Measurements from ENCODE around the gene MALRD1.

Gene MALRD1

GRCh38 chr10:19620811-19621210 lies 572.2 kb downstream of the MALRD1 start:
- H3K36me3 ChIP-seq (ENCODE audit: control insufficient read depth, insufficient read depth, low read length, severe bottlenecking) = no peaks in the 10 kb centered on the region
- no peaks in the 10 kb centered on the region for H3K27me3 ChIP-seq (replicated peaks; ENCODE audit: control insufficient read depth, insufficient read depth, low read length)
- no peak overlapping the region for H3K4me3 ChIP-seq (ENCODE audit: low read length)
- H3K4me1 ChIP-seq (ENCODE audit: control insufficient read depth, insufficient read depth, low read length) = no peaks in the 10 kb centered on the region
- no peak overlapping the region for H3K9ac ChIP-seq (ENCODE audit: low read length)
- DNase-seq (ENCODE audit: low read depth) = peak; percentile 16
- H3K9me3 ChIP-seq (ENCODE audit: control insufficient read depth, low read length) = no peaks in the 10 kb centered on the region

- Histone ChIP-seq H3K4me1 (ENCODE audit: control insufficient read depth, insufficient read depth, low read length) (no peaks in the 10 kb centered on the region), H3K27me3 (replicated peaks; ENCODE audit: control insufficient read depth, insufficient read depth, low read length) (no peaks in the 10 kb centered on the region), H3K4me3 (ENCODE audit: low read length) (no peak overlapping the region), H3K9ac (ENCODE audit: low read length) (no peak overlapping the region), H3K9me3 (ENCODE audit: control insufficient read depth, low read length) (no peaks in the 10 kb centered on the region), H3K36me3 (ENCODE audit: control insufficient read depth, insufficient read depth, low read length, severe bottlenecking) (no peaks in the 10 kb centered on the region)
- DNase-seq (ENCODE audit: low read depth) = no peak
Observed at GRCh38 chr10:19623321-19623720, 574.7 kb downstream of the MALRD1 start.

- DNase-seq (ENCODE audit: low read depth) = no peak
- Histone ChIP-seq H3K9me3 (ENCODE audit: control insufficient read depth, low read length) (no peaks in the 10 kb centered on the region), H3K36me3 (ENCODE audit: control insufficient read depth, insufficient read depth, low read length, severe bottlenecking) (no peaks in the 10 kb centered on the region), H3K9ac (ENCODE audit: low read length) (no peak overlapping the region), H3K4me1 (ENCODE audit: control insufficient read depth, insufficient read depth, low read length) (peaks cover 16% of the 10 kb centered on the region), H3K27me3 (replicated peaks; ENCODE audit: control insufficient read depth, insufficient read depth, low read length) (no peaks in the 10 kb centered on the region), H3K4me3 (ENCODE audit: low read length) (no peak overlapping the region)
Observed at GRCh38 chr10:19626156-19626555, 577.6 kb downstream of the MALRD1 start.

GRCh38 chr10:19628767-19629560 lies 580.4 kb downstream of the MALRD1 start:
- no peaks in the 10 kb centered on the region for H3K27me3 ChIP-seq (replicated peaks; ENCODE audit: control insufficient read depth, insufficient read depth, low read length)
- no peak for DNase-seq (ENCODE audit: low read depth)
- H3K4me1 ChIP-seq (ENCODE audit: control insufficient read depth, insufficient read depth, low read length) = peaks cover 16% of the 10 kb centered on the region

GRCh38 chr10:19629567-19629966 lies 581.0 kb downstream of the MALRD1 start:
- H3K9ac ChIP-seq (ENCODE audit: low read length) = peak overlapping the region; percentile 48
- H3K9me3 ChIP-seq (ENCODE audit: control insufficient read depth, low read length) = no peaks in the 10 kb centered on the region
- H3K27me3 ChIP-seq (replicated peaks; ENCODE audit: control insufficient read depth, insufficient read depth, low read length) = no peaks in the 10 kb centered on the region
- no peaks in the 10 kb centered on the region for H3K36me3 ChIP-seq (ENCODE audit: control insufficient read depth, insufficient read depth, low read length, severe bottlenecking)
- H3K4me1 ChIP-seq (ENCODE audit: control insufficient read depth, insufficient read depth, low read length) = peaks cover 16% of the 10 kb centered on the region
- H3K4me3 ChIP-seq (ENCODE audit: low read length) = no peak overlapping the region
- DNase-seq (ENCODE audit: low read depth) = peak; percentile 77

More at GRCh38 chr10:19628767-19629560, 580.4 kb downstream of the MALRD1 start:
- Histone ChIP-seq H3K9me3 (ENCODE audit: control insufficient read depth, low read length) (no peaks in the 10 kb centered on the region), H3K36me3 (ENCODE audit: control insufficient read depth, insufficient read depth, low read length, severe bottlenecking) (no peaks in the 10 kb centered on the region), H3K4me3 (ENCODE audit: low read length) (no peak overlapping the region), H3K9ac (ENCODE audit: low read length) (no peak overlapping the region)

- H3K4me1 ChIP-seq (ENCODE audit: control insufficient read depth, insufficient read depth, low read length) = peaks cover 23% of the 10 kb centered on the region
- H3K9me3 ChIP-seq (ENCODE audit: control insufficient read depth, low read length) = no peaks in the 10 kb centered on the region
- no peaks in the 10 kb centered on the region for H3K36me3 ChIP-seq (ENCODE audit: control insufficient read depth, insufficient read depth, low read length, severe bottlenecking)
- no peaks in the 10 kb centered on the region for H3K27me3 ChIP-seq (replicated peaks; ENCODE audit: control insufficient read depth, insufficient read depth, low read length)
- H3K4me3 ChIP-seq (ENCODE audit: low read length) = no peak overlapping the region
- H3K9ac ChIP-seq (ENCODE audit: low read length) = no peak overlapping the region
- no peak for DNase-seq (ENCODE audit: low read depth)
Observed at GRCh38 chr10:19634163-19634562, 585.6 kb downstream of the MALRD1 start.

GRCh38 chr10:19638182-19638895 lies 589.7 kb downstream of the MALRD1 start:
- Histone ChIP-seq H3K9me3 (ENCODE audit: control insufficient read depth, low read length) (no peaks in the 10 kb centered on the region), H3K4me3 (ENCODE audit: low read length) (peak overlapping the region; percentile 77), H3K9ac (ENCODE audit: low read length) (peak overlapping the region; percentile 73), H3K4me1 (ENCODE audit: control insufficient read depth, insufficient read depth, low read length) (peaks cover 18% of the 10 kb centered on the region), H3K27me3 (replicated peaks; ENCODE audit: control insufficient read depth, insufficient read depth, low read length) (no peaks in the 10 kb centered on the region), H3K36me3 (ENCODE audit: control insufficient read depth, insufficient read depth, low read length, severe bottlenecking) (no peaks in the 10 kb centered on the region)
- peak; percentile 68 for DNase-seq (ENCODE audit: low read depth)

- Histone ChIP-seq H3K27me3 (replicated peaks; ENCODE audit: control insufficient read depth, insufficient read depth, low read length) (no peaks in the 10 kb centered on the region), H3K36me3 (ENCODE audit: control insufficient read depth, insufficient read depth, low read length, severe bottlenecking) (no peaks in the 10 kb centered on the region), H3K4me1 (ENCODE audit: control insufficient read depth, insufficient read depth, low read length) (peaks cover 18% of the 10 kb centered on the region), H3K9me3 (ENCODE audit: control insufficient read depth, low read length) (no peaks in the 10 kb centered on the region), H3K4me3 (ENCODE audit: low read length) (peak overlapping the region; percentile 77), H3K9ac (ENCODE audit: low read length) (peak overlapping the region; percentile 73)
- no peak for DNase-seq (ENCODE audit: low read depth)
Observed at GRCh38 chr10:19638896-19639233, 590.3 kb downstream of the MALRD1 start.

GRCh38 chr10:19640566-19641263 lies 592.1 kb downstream of the MALRD1 start:
- Histone ChIP-seq H3K27me3 (replicated peaks; ENCODE audit: control insufficient read depth, insufficient read depth, low read length) (no peaks in the 10 kb centered on the region), H3K4me3 (ENCODE audit: low read length) (no peak overlapping the region), H3K36me3 (ENCODE audit: control insufficient read depth, insufficient read depth, low read length, severe bottlenecking) (no peaks in the 10 kb centered on the region), H3K9ac (ENCODE audit: low read length) (no peak overlapping the region), H3K9me3 (ENCODE audit: control insufficient read depth, low read length) (no peaks in the 10 kb centered on the region), H3K4me1 (ENCODE audit: control insufficient read depth, insufficient read depth, low read length) (peaks cover 18% of the 10 kb centered on the region)
- no peak for DNase-seq (ENCODE audit: low read depth)

- Histone ChIP-seq H3K9ac (ENCODE audit: low read length) (no peak overlapping the region), H3K4me3 (ENCODE audit: low read length) (no peak overlapping the region), H3K36me3 (ENCODE audit: control insufficient read depth, insufficient read depth, low read length, severe bottlenecking) (no peaks in the 10 kb centered on the region), H3K27me3 (replicated peaks; ENCODE audit: control insufficient read depth, insufficient read depth, low read length) (no peaks in the 10 kb centered on the region), H3K9me3 (ENCODE audit: control insufficient read depth, low read length) (no peaks in the 10 kb centered on the region), H3K4me1 (ENCODE audit: control insufficient read depth, insufficient read depth, low read length) (peaks cover 26% of the 10 kb centered on the region)
- DNase-seq (ENCODE audit: low read depth) = peak; percentile 68
Observed at GRCh38 chr10:19651549-19651948, 602.9 kb downstream of the MALRD1 start.

- Histone ChIP-seq H3K9ac (ENCODE audit: low read length) (no peak overlapping the region), H3K9me3 (ENCODE audit: control insufficient read depth, low read length) (no peaks in the 10 kb centered on the region), H3K4me1 (ENCODE audit: control insufficient read depth, insufficient read depth, low read length) (peaks cover 33% of the 10 kb centered on the region), H3K36me3 (ENCODE audit: control insufficient read depth, insufficient read depth, low read length, severe bottlenecking) (no peaks in the 10 kb centered on the region), H3K4me3 (ENCODE audit: low read length) (no peak overlapping the region), H3K27me3 (replicated peaks; ENCODE audit: control insufficient read depth, insufficient read depth, low read length) (no peaks in the 10 kb centered on the region)
- DNase-seq (ENCODE audit: low read depth) = no peak
Observed at GRCh38 chr10:19652750-19653149, 604.1 kb downstream of the MALRD1 start.

Data from adipocyte (in vitro differentiated cells).